Skeletal muscle cell (primary cell): ENCODE measurements around the gene PHF24.
"Not testable (repeated sequence)": the region's sequence is repeated elsewhere in the genome, so short reads cannot be mapped to it uniquely, and the experiment has no call there.

ENCODE experiments used
- DNase-seq: peaks from one replicate; pipeline ENCODE4 v3.0.0-alpha.2; 2010; ENCODE audit warnings: low read depth
- H3K4me3 ChIP-seq: 2 replicates; pipeline ENCODE4 v1.5.1; 2011; ENCODE audit warnings: low read depth, mild to moderate bottlenecking, control low read depth, low read length, moderate library complexity

The PHF24 gene

DNA sequence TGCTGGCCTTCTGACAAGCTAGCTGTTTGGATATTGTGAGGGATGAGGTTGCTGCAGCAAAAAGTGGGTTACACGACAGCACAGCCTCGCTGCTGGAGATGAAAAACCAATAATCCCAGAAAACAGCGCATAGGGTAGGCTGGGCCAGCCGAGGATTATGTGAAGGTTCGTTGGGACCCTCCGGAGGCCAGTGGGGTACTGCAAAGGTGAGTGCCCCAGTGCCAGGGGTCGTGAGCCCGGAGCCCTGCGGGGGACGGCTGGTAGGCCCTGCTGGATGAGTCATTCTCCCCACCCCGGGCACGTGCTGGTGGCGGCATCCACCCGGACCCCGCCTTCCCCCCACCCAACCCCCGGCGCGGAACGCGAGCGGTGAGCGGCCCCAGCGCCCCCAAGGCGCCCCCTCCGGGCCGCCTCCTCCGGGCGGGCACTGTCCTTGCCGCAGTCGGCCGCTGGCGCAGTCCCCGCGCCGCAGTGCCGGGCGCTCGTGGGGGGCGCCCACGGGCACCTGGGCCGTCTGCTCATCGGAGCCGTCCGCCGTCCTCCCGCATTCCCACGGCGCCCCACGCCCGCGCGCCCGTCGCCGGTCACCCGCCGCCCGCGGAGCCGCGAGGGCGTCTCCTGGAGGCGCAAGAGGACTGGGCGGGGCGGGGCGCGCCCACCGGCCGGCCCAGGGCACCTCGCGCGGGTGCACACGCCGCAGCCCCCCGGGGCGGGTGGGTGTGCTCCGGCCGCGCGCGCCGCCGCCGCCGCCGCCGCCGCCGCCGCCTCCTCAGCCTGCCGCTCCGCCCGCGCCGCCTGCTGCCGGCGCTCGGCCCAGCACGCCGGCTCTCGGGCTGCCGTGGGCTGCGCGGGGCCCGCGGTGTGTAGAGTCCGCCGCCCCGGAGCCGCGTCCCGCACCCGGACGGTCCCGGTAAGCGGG is at the start of gene PHF24:
Gene PHF24 (plus strand): TSS at position 794 of the 919 bp plus-strand sequence. CDS start 13,014 bp downstream, outside the sequence.
- peak within 1 kb of the TSS; percentile 32 for H3K4me3 ChIP-seq
- no peak for DNase-seq

DNA sequence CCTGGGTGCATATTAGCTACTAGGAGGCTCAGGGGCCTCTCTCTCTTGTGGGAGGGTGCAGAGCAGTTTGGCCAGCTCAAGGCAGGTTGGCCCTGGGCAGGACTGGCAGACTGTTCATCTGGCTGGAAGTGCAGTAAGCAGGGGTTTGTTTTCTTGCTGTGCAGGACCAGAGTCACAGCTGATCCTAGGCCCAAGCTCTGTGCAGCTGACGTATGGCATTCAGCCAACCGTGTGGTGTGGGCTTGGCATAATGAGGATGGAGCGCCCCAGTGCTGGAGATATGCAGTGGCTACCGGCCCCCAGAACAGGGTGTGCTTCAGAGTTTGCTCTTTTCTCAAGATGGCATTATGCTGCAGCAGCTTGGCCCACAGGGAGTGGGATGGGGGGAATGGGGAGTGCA is 31.0 kb upstream of the PHF24 start:
- no peak overlapping the region for H3K4me3 ChIP-seq
- no peak for DNase-seq

GRCh38 chr9:34928921-34929320 is 29.2 kb upstream of the PHF24 start:
- no peak for DNase-seq
- no peak overlapping the region for H3K4me3 ChIP-seq

- H3K4me3 ChIP-seq = no peak overlapping the region
- no peak for DNase-seq
Observed at GRCh38 chr9:34929506-34930102, 28.5 kb upstream of the PHF24 start.

DNA sequence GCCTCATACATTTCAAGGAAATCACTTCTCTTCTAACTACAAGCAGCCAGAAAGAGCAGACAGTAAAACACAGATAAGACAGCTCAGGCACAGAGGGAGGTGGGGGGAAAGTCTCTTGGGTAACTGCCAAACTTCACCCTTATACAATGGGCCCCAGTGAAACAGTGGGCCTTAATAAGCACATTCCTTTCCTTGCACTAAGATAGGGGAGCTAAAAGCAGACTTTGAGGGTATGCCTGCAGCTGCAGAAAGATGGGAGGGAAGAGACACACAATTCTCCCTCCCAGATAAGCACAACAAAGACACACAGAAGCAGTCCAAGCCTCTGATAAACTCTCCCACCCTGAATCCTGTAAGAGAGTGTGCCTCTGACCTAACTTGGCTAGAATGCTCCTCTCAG is 18.1 kb upstream of the PHF24 start:
- H3K4me3 ChIP-seq, DNase-seq: not testable (repeated sequence)

DNA sequence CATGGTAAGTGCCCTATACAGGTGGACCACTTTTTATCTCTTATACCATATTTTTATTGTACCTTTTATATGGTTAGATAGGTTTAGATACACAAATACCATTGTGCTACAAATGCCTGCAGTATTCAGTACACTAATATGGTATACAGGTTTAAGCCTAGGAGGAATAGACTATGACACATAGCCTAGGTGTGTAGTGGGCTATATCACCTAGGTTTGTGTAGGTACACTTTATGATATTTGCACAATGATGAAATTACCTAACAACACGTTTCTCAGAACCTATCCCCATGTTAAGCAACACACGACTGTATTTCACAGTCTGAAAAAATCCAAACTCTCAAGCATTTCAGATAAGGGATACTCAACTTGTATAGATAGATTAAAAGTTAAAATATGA is 9.6 kb upstream of the PHF24 start:
- no peak for DNase-seq
- no peak overlapping the region for H3K4me3 ChIP-seq

GRCh38 chr9:34954225-34954624 is 3.9 kb upstream of the PHF24 start:
- no peak overlapping the region for H3K4me3 ChIP-seq
- no peak for DNase-seq

- not testable (repeated sequence) for DNase-seq, H3K4me3 ChIP-seq
Observed at GRCh38 chr9:34956066-34956465, 2.0 kb upstream of the PHF24 start.

DNA sequence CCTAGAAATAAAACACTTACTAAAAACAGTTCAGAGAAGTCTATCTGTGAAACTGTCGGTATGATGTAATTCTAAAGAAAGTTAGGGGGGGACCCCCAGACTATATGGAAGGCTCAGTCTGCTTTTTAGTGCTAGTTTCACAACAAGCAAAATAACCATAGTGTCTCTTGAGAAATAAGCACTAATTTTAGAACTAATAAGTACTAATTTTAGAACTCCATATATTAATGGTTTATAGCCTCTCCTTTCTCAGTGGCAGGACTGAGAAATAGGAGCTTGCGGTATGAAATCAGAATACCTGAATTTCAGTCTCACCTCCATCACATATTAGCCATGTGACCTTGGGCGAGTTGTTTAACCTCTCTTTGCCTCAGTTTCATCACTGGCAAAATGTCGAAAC is 1.4 kb upstream of the PHF24 start:
- DNase-seq = no peak
- H3K4me3 ChIP-seq = no peak overlapping the region

- peak overlapping the region; percentile 32 for H3K4me3 ChIP-seq
- DNase-seq = no peak
Observed at GRCh38 chr9:34958411-34958982, 412 bp downstream of the PHF24 start.

GRCh38 chr9:34959461-34959860 is 1.4 kb downstream of the PHF24 start:
- no peak overlapping the region for H3K4me3 ChIP-seq
- no peak for DNase-seq

- DNase-seq = peak; percentile 17
- no peak overlapping the region for H3K4me3 ChIP-seq
Observed at GRCh38 chr9:34961574-34962490, 3.7 kb downstream of the PHF24 start.

DNA sequence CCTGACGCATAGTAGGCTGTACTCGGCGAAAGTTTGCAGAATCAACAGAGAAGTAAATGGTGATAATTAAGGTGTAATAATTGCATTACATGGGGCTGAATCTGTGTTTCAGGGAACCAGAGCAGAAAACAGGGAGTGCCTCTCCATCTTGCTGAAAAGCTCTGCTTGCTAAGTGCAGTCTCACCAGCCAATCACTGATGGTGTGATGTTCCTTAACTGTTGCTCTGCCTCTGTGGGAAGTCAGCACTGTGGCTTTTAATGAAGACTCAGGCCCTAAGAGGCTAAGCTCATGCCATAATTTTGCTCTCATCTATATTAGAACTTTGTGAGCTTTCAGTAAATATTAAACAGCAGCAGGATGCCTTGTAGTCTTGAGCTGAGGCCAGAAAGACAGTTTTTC is 4.5 kb downstream of the PHF24 start:
- no peak for DNase-seq
- H3K4me3 ChIP-seq = no peak overlapping the region

GRCh38 chr9:34963552-34963951 is 5.5 kb downstream of the PHF24 start:
- no peak overlapping the region for H3K4me3 ChIP-seq
- DNase-seq = no peak

DNA sequence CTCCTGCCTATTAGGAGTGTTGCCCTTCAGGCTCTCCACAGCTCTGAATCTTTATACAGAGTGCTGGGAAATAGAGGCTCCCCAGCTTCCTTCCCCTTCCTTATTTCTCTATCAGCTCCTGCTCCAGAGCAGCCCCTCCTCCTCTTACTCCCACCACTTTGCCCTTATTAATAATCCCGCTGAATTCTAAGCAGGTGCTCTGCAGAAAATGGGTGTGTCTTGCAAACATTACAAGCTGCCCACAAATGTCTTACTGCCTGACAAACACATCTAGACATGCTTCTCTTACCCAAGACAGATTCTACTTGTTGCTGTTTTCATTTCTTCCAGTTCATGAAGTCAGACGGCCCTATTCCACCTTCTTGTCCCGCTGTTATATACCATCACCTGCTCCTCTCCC is 6.4 kb downstream of the PHF24 start:
- no peak for DNase-seq
- H3K4me3 ChIP-seq = no peak overlapping the region

- no peak for DNase-seq
- H3K4me3 ChIP-seq = no peak overlapping the region
Observed at GRCh38 chr9:34971146-34971811, 13.2 kb downstream of the PHF24 start.

DNA sequence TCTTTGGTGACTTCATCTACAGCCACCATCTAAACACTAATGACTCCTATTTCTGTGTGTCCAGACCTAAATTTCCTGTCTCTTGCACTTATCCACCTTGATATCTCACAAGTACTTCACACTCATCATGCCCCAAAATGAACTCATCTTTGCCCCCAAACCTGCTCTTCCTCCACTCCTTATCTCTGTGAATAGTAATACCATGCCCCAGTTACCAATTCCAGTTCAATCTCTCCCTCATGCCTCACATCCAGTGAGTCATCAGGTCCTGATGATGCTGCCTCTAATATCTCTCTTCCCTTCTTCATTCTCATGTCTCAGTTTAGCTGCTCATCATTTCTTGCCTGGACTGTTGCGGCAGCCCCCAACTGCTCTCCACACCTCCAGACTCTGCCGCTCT is 16.6 kb downstream of the PHF24 start:
- no peak for DNase-seq
- no peak overlapping the region for H3K4me3 ChIP-seq

DNA sequence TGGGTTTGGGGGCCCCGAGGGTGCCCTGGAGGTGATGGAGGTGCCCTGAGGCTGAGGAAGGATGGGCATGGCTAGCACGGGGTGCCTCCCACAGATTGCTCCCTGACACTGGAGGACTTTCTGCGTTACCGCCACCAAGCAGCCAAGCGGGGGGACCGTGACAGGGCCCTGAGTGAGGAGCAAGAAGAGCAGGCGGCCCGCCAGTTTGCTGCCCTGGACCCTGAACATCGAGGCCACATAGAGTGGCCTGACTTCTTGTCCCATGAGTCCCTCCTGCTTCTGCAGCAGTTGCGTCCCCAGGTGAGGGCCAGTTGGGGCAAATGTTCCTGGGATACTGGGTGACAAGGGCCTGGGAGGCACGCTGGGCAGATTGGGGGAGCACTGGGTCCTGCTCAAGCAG is 18.4 kb downstream of the PHF24 start:
- DNase-seq = no peak

DNA sequence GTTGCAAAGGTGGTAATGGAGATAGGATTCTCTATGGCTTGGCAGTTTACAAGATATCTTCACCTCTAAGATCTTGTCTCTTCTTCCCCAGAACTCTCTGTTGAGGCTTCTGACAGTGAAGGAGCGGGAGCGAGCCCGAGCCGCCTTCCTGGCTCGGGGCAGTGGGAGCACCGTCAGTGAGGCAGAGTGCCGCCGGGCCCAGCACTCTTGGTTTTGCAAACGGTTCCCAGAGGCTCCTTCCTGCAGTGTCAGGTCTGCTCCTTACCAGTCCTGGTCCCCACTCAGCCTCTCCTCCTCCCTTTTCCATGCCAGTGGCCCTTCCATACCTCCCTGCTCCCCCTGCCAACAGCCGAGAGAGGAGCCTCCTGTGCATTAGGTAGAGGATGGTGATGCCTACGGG is 18.9 kb downstream of the PHF24 start:
- no peak overlapping the region for H3K4me3 ChIP-seq
- no peak for DNase-seq

More for the DNA sequence above, 18.4 kb downstream of the PHF24 start:
- H3K4me3 ChIP-seq = no peak overlapping the region
